ENCODE measurements around the gene ZNF264. TPM values are rescaled to one million over a fixed set of nuclear protein-coding genes. Genes with fewer than 3 reads are reported as not detected.

The ZNF264 gene
- total and polyA plus RNA-seq, 4 donors = 2.5 to 22.6 (median 8.0) TPM

- peaks cover 7 to 14% (median 9%) of the 10 kb centered on the region in 4 donors for H3K4me1 ChIP-seq (ENCODE audit: control insufficient read depth in 4 of 4, insufficient read depth in 4 of 4, low read length in 3 of 4)
- peaks cover 0 to 16% (median 14%) of the 10 kb centered on the region in 4 donors for H3K36me3 ChIP-seq (ENCODE audit: control insufficient read depth in 4 of 4, insufficient read depth in 3 of 4, low read depth in 1 of 4, low read length in 3 of 4)
- H3K27me3 ChIP-seq (ENCODE audit: control insufficient read depth in 4 of 4, insufficient read depth in 4 of 4, low read length in 3 of 4) = no peaks in the 10 kb centered on the region
- TF ChIP-seq MAX (IDR thresholded peaks at IDR 0.05) = no peak
- no peak for TF ChIP-seq EGR1 (IDR thresholded peaks at IDR 0.05; ENCODE audit: low read depth in 2 of 2)
- TF ChIP-seq, protein P1, sequence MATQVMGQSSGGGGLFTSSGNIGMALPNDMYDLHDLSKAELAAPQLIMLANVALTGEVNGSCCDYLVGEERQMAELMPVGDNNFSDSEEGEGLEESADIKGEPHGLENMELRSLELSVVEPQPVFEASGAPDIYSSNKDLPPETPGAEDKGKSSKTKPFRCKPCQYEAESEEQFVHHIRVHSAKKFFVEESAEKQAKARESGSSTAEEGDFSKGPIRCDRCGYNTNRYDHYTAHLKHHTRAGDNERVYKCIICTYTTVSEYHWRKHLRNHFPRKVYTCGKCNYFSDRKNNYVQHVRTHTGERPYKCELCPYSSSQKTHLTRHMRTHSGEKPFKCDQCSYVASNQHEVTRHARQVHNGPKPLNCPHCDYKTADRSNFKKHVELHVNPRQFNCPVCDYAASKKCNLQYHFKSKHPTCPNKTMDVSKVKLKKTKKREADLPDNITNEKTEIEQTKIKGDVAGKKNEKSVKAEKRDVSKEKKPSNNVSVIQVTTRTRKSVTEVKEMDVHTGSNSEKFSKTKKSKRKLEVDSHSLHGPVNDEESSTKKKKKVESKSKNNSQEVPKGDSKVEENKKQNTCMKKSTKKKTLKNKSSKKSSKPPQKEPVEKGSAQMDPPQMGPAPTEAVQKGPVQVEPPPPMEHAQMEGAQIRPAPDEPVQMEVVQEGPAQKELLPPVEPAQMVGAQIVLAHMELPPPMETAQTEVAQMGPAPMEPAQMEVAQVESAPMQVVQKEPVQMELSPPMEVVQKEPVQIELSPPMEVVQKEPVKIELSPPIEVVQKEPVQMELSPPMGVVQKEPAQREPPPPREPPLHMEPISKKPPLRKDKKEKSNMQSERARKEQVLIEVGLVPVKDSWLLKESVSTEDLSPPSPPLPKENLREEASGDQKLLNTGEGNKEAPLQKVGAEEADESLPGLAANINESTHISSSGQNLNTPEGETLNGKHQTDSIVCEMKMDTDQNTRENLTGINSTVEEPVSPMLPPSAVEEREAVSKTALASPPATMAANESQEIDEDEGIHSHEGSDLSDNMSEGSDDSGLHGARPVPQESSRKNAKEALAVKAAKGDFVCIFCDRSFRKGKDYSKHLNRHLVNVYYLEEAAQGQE (IDR thresholded peaks at IDR 0.05) = no peak
- no peak for TF ChIP-seq RAD21 (IDR thresholded peaks at IDR 0.05)
- no peak for TF ChIP-seq CTCF (IDR thresholded peaks at IDR 0.05; ENCODE audit: low read depth, low read length, missing input control)
- no peak for TF ChIP-seq HNF4A (conservative IDR thresholded peaks at IDR 0.05)
- TF ChIP-seq HNF4G (IDR thresholded peaks at IDR 0.05) = no peak
- TF ChIP-seq YY1 (IDR thresholded peaks at IDR 0.05) = no peak
- TF ChIP-seq TAF1 (conservative IDR thresholded peaks at IDR 0.05) = no peak
- TF ChIP-seq GABPA (IDR thresholded peaks at IDR 0.05 in 1 of 2, conservative IDR thresholded peaks at IDR 0.05 in 1 of 2) = no peak
- 85% methylated on average over 3 of the region's 3 CpGs for WGBS
- H3K27ac ChIP-seq (ENCODE audit: low read depth in 1 of 2, low read length in 2 of 2) = no peak overlapping the region
- no peak for DNase-seq (ENCODE audit: low spot score)
- H3K9me3 ChIP-seq (ENCODE audit: control insufficient read depth in 4 of 4, low read length in 3 of 4) = peaks cover 4 to 16% (median 11%) of the 10 kb centered on the region in 4 donors
- H3K9ac ChIP-seq (ENCODE audit: low read depth in 1 of 2, low read length in 2 of 2) = no peak overlapping the region
- no peak overlapping the region for H3K4me3 ChIP-seq (ENCODE audit: low read depth in 1 of 3, low read length in 3 of 3)
These were observed 999 bp upstream of the ZNF264 start for GRCh38 chr19:57190301-57190700.

GRCh38 chr19:57192077-57192420, 749 bp downstream of the ZNF264 start:
- peaks cover 0 to 31% (median 27%) of the 10 kb centered on the region in 4 donors for H3K36me3 ChIP-seq (ENCODE audit: control insufficient read depth in 4 of 4, insufficient read depth in 3 of 4, low read depth in 1 of 4, low read length in 3 of 4)
- peak overlapping the region; percentile 62 to 67 for H3K9ac ChIP-seq (ENCODE audit: low read depth in 1 of 2, low read length in 2 of 2)
- no peak for DNase-seq (ENCODE audit: low spot score)
- peak overlapping the region; percentile 91 to 95 (median 92) for H3K4me3 ChIP-seq (ENCODE audit: low read depth in 1 of 3, low read length in 3 of 3)
- WGBS = 16% methylated on average over 9 of the region's 9 CpGs
- TF ChIP-seq GABPA (IDR thresholded peaks at IDR 0.05 in 1 of 2, conservative IDR thresholded peaks at IDR 0.05 in 1 of 2) = no peak
- TF ChIP-seq RXRA (IDR thresholded peaks at IDR 0.05) = no peak
- H3K27me3 ChIP-seq (ENCODE audit: control insufficient read depth in 4 of 4, insufficient read depth in 4 of 4, low read length in 3 of 4) = no peaks in the 10 kb centered on the region
- peaks cover 7 to 14% (median 9%) of the 10 kb centered on the region in 4 donors for H3K4me1 ChIP-seq (ENCODE audit: control insufficient read depth in 4 of 4, insufficient read depth in 4 of 4, low read length in 3 of 4)
- no peak overlapping the region for H3K27ac ChIP-seq (ENCODE audit: low read depth in 1 of 2, low read length in 2 of 2)
- peaks cover 4 to 10% (median 7%) of the 10 kb centered on the region in 4 donors for H3K9me3 ChIP-seq (ENCODE audit: control insufficient read depth in 4 of 4, low read length in 3 of 4)

- H3K4me1 ChIP-seq (ENCODE audit: control insufficient read depth in 4 of 4, insufficient read depth in 4 of 4, low read length in 3 of 4) = peaks cover 7 to 14% (median 9%) of the 10 kb centered on the region in 4 donors
- peaks cover 2 to 7% (median 5%) of the 10 kb centered on the region in 4 donors for H3K9me3 ChIP-seq (ENCODE audit: control insufficient read depth in 4 of 4, low read length in 3 of 4)
- no peak overlapping the region for H3K27ac ChIP-seq (ENCODE audit: low read depth in 1 of 2, low read length in 2 of 2)
- no peaks in the 10 kb centered on the region for H3K27me3 ChIP-seq (ENCODE audit: control insufficient read depth in 4 of 4, insufficient read depth in 4 of 4, low read length in 3 of 4)
- H3K4me3 ChIP-seq (ENCODE audit: low read depth in 1 of 3, low read length in 3 of 3) = peak overlapping the region in 1 of 3 donors; percentile 12
- WGBS = 90% methylated on average over 5 of the region's 5 CpGs
- no peak overlapping the region for H3K9ac ChIP-seq (ENCODE audit: low read depth in 1 of 2, low read length in 2 of 2)
- H3K36me3 ChIP-seq (ENCODE audit: control insufficient read depth in 4 of 4, insufficient read depth in 3 of 4, low read depth in 1 of 4, low read length in 3 of 4) = peaks cover 0 to 36% (median 30%) of the 10 kb centered on the region in 4 donors
- DNase-seq (ENCODE audit: low spot score) = no peak
- TF ChIP-seq CTCF (IDR thresholded peaks at IDR 0.05; ENCODE audit: low read depth, low read length, missing input control) (no peak), JUND (IDR thresholded peaks at IDR 0.05) (no peak), TAF1 (conservative IDR thresholded peaks at IDR 0.05) (no peak), YY1 (IDR thresholded peaks at IDR 0.05) (no peak), HNF4G (IDR thresholded peaks at IDR 0.05) (no peak), GABPA (IDR thresholded peaks at IDR 0.05 in 1 of 2, conservative IDR thresholded peaks at IDR 0.05 in 1 of 2) (no peak), FOXA1 (IDR thresholded peaks at IDR 0.05) (no peak), EGR1 (IDR thresholded peaks at IDR 0.05; ENCODE audit: low read depth in 2 of 2) (no peak), ATF3 (IDR thresholded peaks at IDR 0.05) (no peak)
- TF ChIP-seq, protein P1 (IDR thresholded peaks at IDR 0.05) = no peak
These were observed 1.7 kb downstream of the ZNF264 start for GRCh38 chr19:57192993-57193392.
